DMS114 treated with DMSO at 0.1 percent for 48 hours (cell line): Measurements from ENCODE around the gene KBTBD4.
A peak's percentile ranks its signal among the peaks of the same experiment; 100 is the strongest.
"Not testable (repeated sequence)": the region's sequence is repeated elsewhere in the genome, so short reads cannot be mapped to it uniquely, and the experiment has no call there.

Experiments
- DNase-seq: peaks from one replicate; lab custom pipeline; 2025; ENCODE audit not compliant: unreplicated experiment; lab: John Stamatoyannopoulos, UW

The KBTBD4 gene

GRCh38 chr11:47591764-47592163 is 13.0 kb upstream of the KBTBD4 start:
- DNase-seq: no peak

- no peak for DNase-seq
Observed at GRCh38 chr11:47589977-47590861, 11.4 kb upstream of the KBTBD4 start.

GRCh38 chr11:47589584-47589976 is 10.8 kb upstream of the KBTBD4 start:
- no peak for DNase-seq

GRCh38 chr11:47589118-47589517 is 10.3 kb upstream of the KBTBD4 start:
- no peak for DNase-seq

GRCh38 chr11:47587723-47588326 is 9.1 kb upstream of the KBTBD4 start:
- DNase-seq: no peak

- DNase-seq: no peak
Observed at GRCh38 chr11:47587039-47587716, 8.4 kb upstream of the KBTBD4 start.

GRCh38 chr11:47586098-47586855 is 7.5 kb upstream of the KBTBD4 start, which contains the start of gene FAM180B:
Gene FAM180B (plus strand): TSS chr11:47586678. CDS start chr11:47586769, 91 bp downstream.
- DNase-seq: no peak

GRCh38 chr11:47583844-47584243 is 5.1 kb upstream of the KBTBD4 start:
- no peak for DNase-seq

- DNase-seq: no peak
Observed at GRCh38 chr11:47577460-47578041, 1.2 kb downstream of the KBTBD4 start.

- no peak for DNase-seq
Observed at GRCh38 chr11:47573321-47573720, 5.4 kb downstream of the KBTBD4 start.

GRCh38 chr11:47572715-47573255 is 6.0 kb downstream of the KBTBD4 start:
- no peak for DNase-seq

GRCh38 chr11:47571895-47572294 is 6.9 kb downstream of the KBTBD4 start:
- no peak for DNase-seq

- no peak for DNase-seq
Observed at GRCh38 chr11:47571357-47571729, 7.4 kb downstream of the KBTBD4 start.

GRCh38 chr11:47570651-47571356 is 8.0 kb downstream of the KBTBD4 start:
- DNase-seq: no peak

- DNase-seq: no peak
Observed at GRCh38 chr11:47569646-47570045, 9.1 kb downstream of the KBTBD4 start.

- DNase-seq: no peak
Observed at GRCh38 chr11:47566149-47566698, 12.5 kb downstream of the KBTBD4 start.

- peak; percentile 49 for DNase-seq
Observed at GRCh38 chr11:47565340-47566148, 13.2 kb downstream of the KBTBD4 start, which contains the start of gene PTPMT1. Gene PTPMT1 (plus strand): TSS chr11:47565599. CDS start chr11:47565623, 24 bp downstream.

- no peak for DNase-seq
Observed at GRCh38 chr11:47564933-47565339, 13.8 kb downstream of the KBTBD4 start.

GRCh38 chr11:47564366-47564765 is 14.4 kb downstream of the KBTBD4 start:
- not testable (repeated sequence) for DNase-seq
